ENCODE results near the gene NTSR1. TPM values are rescaled to one million over a fixed set of nuclear protein-coding genes. Genes with fewer than 3 reads are reported as not detected.

The NTSR1 gene
- total and polyA plus RNA-seq, 5 donors from 2014 or later = 0.11 to 0.37 TPM; not detected in 3

DNA sequence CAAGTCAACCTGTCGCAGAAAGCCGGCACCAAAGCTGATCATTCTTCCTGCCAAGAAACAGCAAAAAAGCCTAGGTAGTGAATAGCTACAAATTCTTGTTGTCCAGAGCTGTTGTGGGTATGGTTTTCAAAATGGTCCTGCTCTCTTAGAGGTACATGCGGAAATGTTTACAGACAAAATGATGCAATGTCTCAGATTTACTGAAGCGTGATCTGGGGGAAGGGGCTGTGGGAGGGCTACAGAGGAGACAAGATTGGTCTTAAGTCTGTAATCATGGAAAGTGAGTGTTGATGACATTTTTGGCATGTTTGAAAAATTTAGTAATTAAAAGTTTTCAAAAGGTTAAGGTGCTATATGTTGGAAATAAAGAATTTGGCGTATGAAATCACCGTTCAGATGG, 6.2 kb downstream of the NTSR1 start:
- H3K4me3 ChIP-seq (ENCODE audit: low read depth, low read length) = no peak overlapping the region
- no peaks in the 10 kb centered on the region for H3K36me3 Mint-ChIP-seq
- peak overlapping the region in 1 of 4 donors; percentile 38 for H3K4me3 Mint-ChIP-seq
- H3K36me3 ChIP-seq (ENCODE audit: control insufficient read depth, insufficient read depth, low read length) = no peaks in the 10 kb centered on the region
- H3K9me3 Mint-ChIP-seq = peaks cover 0 to 8% (median 2%) of the 10 kb centered on the region in 7 donors
- ATAC-seq (ENCODE audit: low read depth in 2 of 2) = no peak
- peaks cover 13% of the 10 kb centered on the region for H3K27me3 Mint-ChIP-seq
- no peaks in the 10 kb centered on the region for H3K9me3 ChIP-seq (ENCODE audit: control insufficient read depth in 2 of 2, low read length in 2 of 2)
- H3K4me1 Mint-ChIP-seq = peaks cover 9 to 35% (median 18%) of the 10 kb centered on the region in 4 donors
- no peak overlapping the region for H3K27ac ChIP-seq (ENCODE audit: insufficient read depth, low read length, poor library complexity, severe bottlenecking)
- H3K27me3 ChIP-seq (ENCODE audit: control insufficient read depth, insufficient read depth, low read length) = no peaks in the 10 kb centered on the region
- no peak for DNase-seq
- peaks cover 28% of the 10 kb centered on the region for H3K4me1 ChIP-seq (ENCODE audit: control insufficient read depth, insufficient read depth, low read length, poor library complexity, severe bottlenecking)
- H3K27ac Mint-ChIP-seq = peak overlapping the region in 1 of 3 donors; percentile 51

- no peak for DNase-seq
Observed at GRCh38 chr20:62715201-62715600, 6.6 kb downstream of the NTSR1 start.

GRCh38 chr20:62716198-62716940, 7.7 kb downstream of the NTSR1 start:
- Mint-ChIP-seq H3K4me3 (peak overlapping the region; percentile 55 to 83 (median 76)), H3K36me3 (peaks cover 3% of the 10 kb centered on the region), H3K9me3 (peaks cover 0 to 14% (median 2%) of the 10 kb centered on the region in 7 donors), H3K27ac (peak overlapping the region; percentile 82 to 93 (median 90)), H3K4me1 (peaks cover 9 to 30% (median 16%) of the 10 kb centered on the region in 4 donors), H3K27me3 (peaks cover 4% of the 10 kb centered on the region)
- peak in 2 of 3 donors; percentile 36 to 37 for DNase-seq
- Histone ChIP-seq H3K4me1 (ENCODE audit: control insufficient read depth, insufficient read depth, low read length, poor library complexity, severe bottlenecking) (peaks cover 22% of the 10 kb centered on the region), H3K36me3 (ENCODE audit: control insufficient read depth, insufficient read depth, low read length) (no peaks in the 10 kb centered on the region), H3K27me3 (ENCODE audit: control insufficient read depth, insufficient read depth, low read length) (no peaks in the 10 kb centered on the region), H3K27ac (ENCODE audit: insufficient read depth, low read length, poor library complexity, severe bottlenecking) (peak overlapping the region; percentile 34), H3K4me3 (ENCODE audit: low read depth, low read length) (peak overlapping the region; percentile 13), H3K9me3 (ENCODE audit: control insufficient read depth in 2 of 2, low read length in 2 of 2) (peaks cover 7 to 12% of the 10 kb centered on the region in 2 experiments)
- ATAC-seq (ENCODE audit: low read depth in 2 of 2) = peak; percentile 82 to 90

More at GRCh38 chr20:62715201-62715600, 6.6 kb downstream of the NTSR1 start:
- H3K4me3 ChIP-seq (ENCODE audit: low read depth, low read length) = no peak overlapping the region
- H3K9me3 ChIP-seq (ENCODE audit: control insufficient read depth in 2 of 2, low read length in 2 of 2) = peaks cover 0 to 1% of the 10 kb centered on the region in 2 experiments
- H3K27ac ChIP-seq (ENCODE audit: insufficient read depth, low read length, poor library complexity, severe bottlenecking) = no peak overlapping the region
- Mint-ChIP-seq H3K9me3 (peaks cover 0 to 9% (median 2%) of the 10 kb centered on the region in 7 donors), H3K36me3 (peaks cover under 1% of the 10 kb centered on the region), H3K27ac (peak overlapping the region in 1 of 3 donors; percentile 51), H3K4me3 (peak overlapping the region in 1 of 4 donors; percentile 38), H3K27me3 (peaks cover 9% of the 10 kb centered on the region), H3K4me1 (peaks cover 9 to 33% (median 18%) of the 10 kb centered on the region in 4 donors)
- no peak for ATAC-seq (ENCODE audit: low read depth in 2 of 2)
- no peaks in the 10 kb centered on the region for H3K36me3 ChIP-seq (ENCODE audit: control insufficient read depth, insufficient read depth, low read length)
- H3K27me3 ChIP-seq (ENCODE audit: control insufficient read depth, insufficient read depth, low read length) = no peaks in the 10 kb centered on the region
- H3K4me1 ChIP-seq (ENCODE audit: control insufficient read depth, insufficient read depth, low read length, poor library complexity, severe bottlenecking) = peaks cover 28% of the 10 kb centered on the region

- H3K4me1 Mint-ChIP-seq = peaks cover 9 to 30% (median 17%) of the 10 kb centered on the region in 4 donors
- Histone ChIP-seq H3K36me3 (ENCODE audit: control insufficient read depth, insufficient read depth, low read length) (no peaks in the 10 kb centered on the region), H3K27me3 (ENCODE audit: control insufficient read depth, insufficient read depth, low read length) (no peaks in the 10 kb centered on the region), H3K27ac (ENCODE audit: insufficient read depth, low read length, poor library complexity, severe bottlenecking) (peak overlapping the region; percentile 14), H3K9me3 (ENCODE audit: control insufficient read depth in 2 of 2, low read length in 2 of 2) (peaks cover 13 to 18% of the 10 kb centered on the region in 2 experiments), H3K4me1 (ENCODE audit: control insufficient read depth, insufficient read depth, low read length, poor library complexity, severe bottlenecking) (peaks cover 22% of the 10 kb centered on the region), H3K4me3 (ENCODE audit: low read depth, low read length) (no peak overlapping the region)
- H3K36me3 Mint-ChIP-seq = peaks cover 3% of the 10 kb centered on the region
- H3K27ac Mint-ChIP-seq = no peak overlapping the region
- H3K4me3 Mint-ChIP-seq = no peak overlapping the region
- H3K9me3 Mint-ChIP-seq = peaks cover 0 to 20% (median 6%) of the 10 kb centered on the region in 7 donors
- DNase-seq (no peak), ATAC-seq (ENCODE audit: low read depth in 2 of 2) (no peak)
- H3K27me3 Mint-ChIP-seq = peaks cover 4% of the 10 kb centered on the region
Observed at GRCh38 chr20:62716941-62717310, 8.3 kb downstream of the NTSR1 start.

GRCh38 chr20:62717933-62718332, 9.3 kb downstream of the NTSR1 start:
- Mint-ChIP-seq H3K4me3 (no peak overlapping the region), H3K27ac (peak overlapping the region in 2 of 3 donors; percentile 75 to 88), H3K36me3 (peaks cover 3% of the 10 kb centered on the region), H3K4me1 (peaks cover 9 to 30% (median 17%) of the 10 kb centered on the region in 4 donors), H3K9me3 (peaks cover 0 to 22% (median 6%) of the 10 kb centered on the region in 7 donors), H3K27me3 (peaks cover 4% of the 10 kb centered on the region)
- Histone ChIP-seq H3K9me3 (ENCODE audit: control insufficient read depth in 2 of 2, low read length in 2 of 2) (peaks cover 14 to 18% of the 10 kb centered on the region in 2 experiments), H3K4me3 (ENCODE audit: low read depth, low read length) (no peak overlapping the region), H3K4me1 (ENCODE audit: control insufficient read depth, insufficient read depth, low read length, poor library complexity, severe bottlenecking) (peaks cover 22% of the 10 kb centered on the region), H3K27me3 (ENCODE audit: control insufficient read depth, insufficient read depth, low read length) (no peaks in the 10 kb centered on the region), H3K27ac (ENCODE audit: insufficient read depth, low read length, poor library complexity, severe bottlenecking) (no peak overlapping the region), H3K36me3 (ENCODE audit: control insufficient read depth, insufficient read depth, low read length) (no peaks in the 10 kb centered on the region)
- DNase-seq (no peak), ATAC-seq (ENCODE audit: low read depth in 2 of 2) (no peak)

DNA sequence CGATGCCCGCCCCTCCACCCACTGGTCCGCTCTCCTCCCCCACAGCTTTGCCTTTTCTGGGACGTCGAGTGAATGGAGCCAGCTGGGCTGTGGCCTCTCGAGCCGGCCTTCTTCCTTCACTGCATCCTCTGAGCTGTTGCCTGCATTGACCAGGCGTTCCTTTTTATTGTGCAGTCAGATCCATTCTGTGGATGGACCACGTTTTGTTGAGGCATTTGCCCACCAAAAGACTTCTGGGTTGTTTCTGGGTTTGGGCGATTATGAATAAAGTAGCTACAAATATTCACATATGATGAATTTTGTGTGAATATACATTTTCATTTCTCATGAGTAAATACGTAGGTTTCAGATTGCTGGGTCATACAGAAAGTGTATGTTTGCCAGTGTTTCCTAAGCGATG, 9.9 kb downstream of the NTSR1 start:
- DNase-seq (no peak), ATAC-seq (ENCODE audit: low read depth in 2 of 2) (no peak)
- peaks cover 14 to 18% of the 10 kb centered on the region in 2 experiments for H3K9me3 ChIP-seq (ENCODE audit: control insufficient read depth in 2 of 2, low read length in 2 of 2)
- peaks cover 22% of the 10 kb centered on the region for H3K4me1 ChIP-seq (ENCODE audit: control insufficient read depth, insufficient read depth, low read length, poor library complexity, severe bottlenecking)
- Mint-ChIP-seq H3K4me3 (no peak overlapping the region), H3K9me3 (peaks cover 0 to 22% (median 6%) of the 10 kb centered on the region in 7 donors), H3K36me3 (peaks cover 3% of the 10 kb centered on the region), H3K27me3 (peaks cover 4% of the 10 kb centered on the region), H3K27ac (no peak overlapping the region), H3K4me1 (peaks cover 9 to 30% (median 17%) of the 10 kb centered on the region in 4 donors)
- no peak overlapping the region for H3K27ac ChIP-seq (ENCODE audit: insufficient read depth, low read length, poor library complexity, severe bottlenecking)
- no peaks in the 10 kb centered on the region for H3K27me3 ChIP-seq (ENCODE audit: control insufficient read depth, insufficient read depth, low read length)
- no peak overlapping the region for H3K4me3 ChIP-seq (ENCODE audit: low read depth, low read length)
- H3K36me3 ChIP-seq (ENCODE audit: control insufficient read depth, insufficient read depth, low read length) = no peaks in the 10 kb centered on the region

DNA sequence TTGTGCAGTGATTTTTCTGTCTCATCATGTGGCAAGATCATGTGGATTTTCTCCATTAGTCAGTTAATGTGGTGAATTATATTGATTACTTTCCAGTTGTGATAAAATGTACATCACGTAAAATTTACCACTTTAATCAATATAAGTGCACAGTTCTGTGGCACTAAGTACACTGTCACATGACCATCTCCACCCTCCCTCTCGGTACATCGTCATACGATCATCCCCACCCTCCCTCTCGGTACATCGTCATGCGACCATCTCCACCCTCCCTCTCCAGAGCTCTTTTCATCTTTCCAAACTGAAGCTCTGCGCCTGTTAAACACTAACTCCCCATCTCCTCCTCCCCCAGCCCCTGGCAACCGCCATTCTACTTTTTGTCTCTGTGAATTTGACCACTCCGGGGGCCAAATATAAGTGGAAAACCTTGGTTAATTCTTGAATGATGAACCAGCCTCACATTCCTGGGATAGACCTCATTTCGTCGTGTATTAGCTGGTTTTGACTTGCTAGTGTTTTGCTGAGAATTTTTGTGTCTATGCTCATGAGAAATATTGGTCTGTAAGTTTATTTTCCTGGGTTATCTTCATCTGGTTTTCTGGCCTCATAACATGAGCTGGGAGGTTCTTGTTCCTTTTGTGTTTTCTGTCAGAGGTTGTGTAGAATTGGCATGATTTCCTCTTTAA, 10.8 kb downstream of the NTSR1 start:
- H3K36me3 ChIP-seq (ENCODE audit: control insufficient read depth, insufficient read depth, low read length) = no peaks in the 10 kb centered on the region
- H3K4me3 ChIP-seq (ENCODE audit: low read depth, low read length) = no peak overlapping the region
- Mint-ChIP-seq H3K27ac (no peak overlapping the region), H3K9me3 (peaks cover 0 to 22% (median 6%) of the 10 kb centered on the region in 7 donors), H3K36me3 (peaks cover 3% of the 10 kb centered on the region), H3K4me3 (no peak overlapping the region), H3K4me1 (peaks cover 9 to 28% (median 16%) of the 10 kb centered on the region in 4 donors), H3K27me3 (peaks cover 4% of the 10 kb centered on the region)
- DNase-seq = no peak
- no peaks in the 10 kb centered on the region for H3K27me3 ChIP-seq (ENCODE audit: control insufficient read depth, insufficient read depth, low read length)
- H3K4me1 ChIP-seq (ENCODE audit: control insufficient read depth, insufficient read depth, low read length, poor library complexity, severe bottlenecking) = peaks cover 22% of the 10 kb centered on the region
- peaks cover 14 to 18% of the 10 kb centered on the region in 2 experiments for H3K9me3 ChIP-seq (ENCODE audit: control insufficient read depth in 2 of 2, low read length in 2 of 2)
- ATAC-seq (ENCODE audit: low read depth in 2 of 2) = no peak
- no peak overlapping the region for H3K27ac ChIP-seq (ENCODE audit: insufficient read depth, low read length, poor library complexity, severe bottlenecking)
